AG09309 (cell line): ENCODE measurements around the gene ZNF555.
A peak's percentile ranks its signal among the peaks of the same experiment; 100 is the strongest.
"Not testable (repeated sequence)": the region's sequence is repeated elsewhere in the genome, so short reads cannot be mapped to it uniquely, and the experiment has no call there.

Experiments
- DNase-seq: peaks from one replicate; pipeline ENCODE4 v3.0.0-alpha.2; 2010; ENCODE audit warnings: low read depth
- H3K4me3 ChIP-seq: 2 replicates; pipeline ENCODE4 v1.5.1; 2011; ENCODE audit warnings: mild to moderate bottlenecking, low read depth, low read length, moderate library complexity; ENCODE audit not compliant: control insufficient read depth
- TF ChIP-seq, protein P1 (sequence below): IDR thresholded peaks from 2 replicates; pipeline ENCODE4 v1.5.1; 2011; ENCODE audit warnings: mild to moderate bottlenecking, low read depth, low read length, inconsistent platforms; ENCODE audit not compliant: insufficient read depth, control insufficient read depth; ENCODE audit errors: missing control alignments

ZNF555 gene

DNA sequence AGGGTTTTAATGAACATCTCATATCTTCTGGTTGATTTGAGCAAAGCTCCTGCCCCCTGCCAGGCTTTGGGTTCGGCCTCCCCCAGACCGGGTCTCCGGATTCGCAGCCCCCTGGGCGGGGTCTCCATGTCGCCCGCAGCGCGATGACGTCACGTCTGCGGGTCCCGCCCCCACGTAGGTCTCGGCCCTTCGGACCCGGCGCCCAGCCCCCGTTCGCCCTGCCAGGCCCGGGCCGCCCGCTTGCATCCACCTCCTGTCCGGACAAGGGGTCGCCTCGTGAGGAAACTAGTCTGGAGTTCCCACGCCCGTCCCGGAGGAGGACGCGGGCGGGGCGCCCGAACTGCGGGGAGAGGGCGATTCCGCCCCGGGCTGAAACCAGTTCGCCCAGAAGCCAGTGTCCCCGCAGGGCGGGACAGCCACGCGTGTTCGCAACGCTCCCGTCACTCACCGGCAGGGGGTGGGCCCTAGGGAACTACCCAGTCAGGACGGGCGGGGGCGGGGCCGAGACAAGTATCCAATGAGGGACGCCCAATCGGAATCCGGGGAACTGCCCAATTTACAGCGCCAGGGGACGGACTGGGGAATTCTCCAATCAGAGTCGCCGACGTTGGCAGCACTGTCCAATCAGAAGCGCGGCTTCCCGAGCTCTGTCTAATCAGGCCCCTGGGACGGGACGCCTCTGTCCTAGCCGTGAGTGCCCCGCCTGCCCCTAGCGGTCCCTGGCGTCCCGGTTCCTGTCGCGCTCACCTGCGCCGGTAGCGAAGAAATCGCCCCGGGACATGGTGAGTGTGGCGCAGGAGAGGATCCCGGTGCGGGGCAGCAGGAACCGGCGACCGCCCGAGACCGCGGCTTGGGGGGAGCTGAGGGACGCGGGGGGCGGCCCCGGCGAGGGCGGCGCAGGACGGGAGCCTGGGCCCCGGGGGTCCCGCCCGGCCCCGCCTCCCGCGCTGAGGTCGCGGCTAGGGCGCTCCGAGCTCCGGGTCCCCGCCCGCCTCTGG, at the start of gene ZNF555:
ZNF555 (plus strand) TSS at position 682 of the 998 bp plus-strand sequence; CDS start at position 780, 98 bp downstream.
- DNase-seq = peak; percentile 96
- peak within 1 kb of the TSS; percentile 81 for H3K4me3 ChIP-seq
- TF ChIP-seq, protein P1, sequence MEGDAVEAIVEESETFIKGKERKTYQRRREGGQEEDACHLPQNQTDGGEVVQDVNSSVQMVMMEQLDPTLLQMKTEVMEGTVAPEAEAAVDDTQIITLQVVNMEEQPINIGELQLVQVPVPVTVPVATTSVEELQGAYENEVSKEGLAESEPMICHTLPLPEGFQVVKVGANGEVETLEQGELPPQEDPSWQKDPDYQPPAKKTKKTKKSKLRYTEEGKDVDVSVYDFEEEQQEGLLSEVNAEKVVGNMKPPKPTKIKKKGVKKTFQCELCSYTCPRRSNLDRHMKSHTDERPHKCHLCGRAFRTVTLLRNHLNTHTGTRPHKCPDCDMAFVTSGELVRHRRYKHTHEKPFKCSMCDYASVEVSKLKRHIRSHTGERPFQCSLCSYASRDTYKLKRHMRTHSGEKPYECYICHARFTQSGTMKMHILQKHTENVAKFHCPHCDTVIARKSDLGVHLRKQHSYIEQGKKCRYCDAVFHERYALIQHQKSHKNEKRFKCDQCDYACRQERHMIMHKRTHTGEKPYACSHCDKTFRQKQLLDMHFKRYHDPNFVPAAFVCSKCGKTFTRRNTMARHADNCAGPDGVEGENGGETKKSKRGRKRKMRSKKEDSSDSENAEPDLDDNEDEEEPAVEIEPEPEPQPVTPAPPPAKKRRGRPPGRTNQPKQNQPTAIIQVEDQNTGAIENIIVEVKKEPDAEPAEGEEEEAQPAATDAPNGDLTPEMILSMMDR = peak; percentile 42

DNA sequence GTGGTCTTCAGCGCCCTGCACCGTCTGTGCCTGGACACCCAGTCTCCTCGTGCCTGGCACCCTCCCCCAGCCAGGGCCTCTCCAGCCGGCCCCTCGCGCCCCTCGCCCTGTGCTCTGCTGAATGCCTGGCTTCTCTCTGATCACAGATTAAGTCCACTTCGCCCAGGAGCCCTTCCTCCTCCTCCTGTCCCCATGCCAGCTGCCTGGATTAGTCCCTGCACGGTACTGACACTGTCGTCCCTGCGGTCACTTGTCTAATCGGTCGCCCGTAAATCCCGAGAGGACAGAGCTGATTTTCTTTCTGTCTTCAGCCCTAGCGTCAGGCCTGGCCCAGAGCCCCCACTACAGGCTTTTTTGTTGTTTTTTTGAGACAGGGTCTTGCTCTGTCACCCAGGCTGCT, 49.4 kb upstream of the ZNF555 start:
- DNase-seq = no peak
- no peak overlapping the region for H3K4me3 ChIP-seq
- TF ChIP-seq, protein P1 = no peak

DNA sequence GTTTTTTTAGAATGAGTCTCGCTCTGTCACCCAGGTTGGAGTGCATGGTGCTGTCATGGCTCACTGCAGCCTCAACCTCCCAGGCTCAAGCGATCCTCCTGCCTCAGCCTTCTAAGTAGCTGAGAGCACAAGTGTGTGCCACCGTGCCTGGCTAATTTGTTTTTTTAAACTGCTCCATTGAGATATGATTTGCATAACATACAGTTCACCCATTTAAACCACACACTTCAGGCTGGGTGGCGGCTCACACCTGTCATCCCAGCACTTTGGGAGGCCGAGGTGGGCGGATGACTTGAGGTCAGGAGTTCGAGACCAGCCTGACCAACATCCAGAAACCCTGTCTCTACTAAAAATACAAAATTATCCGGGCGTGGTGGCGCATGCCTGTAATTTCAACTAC, 48.6 kb upstream of the ZNF555 start:
- not testable (repeated sequence) for DNase-seq, H3K4me3 ChIP-seq

DNA sequence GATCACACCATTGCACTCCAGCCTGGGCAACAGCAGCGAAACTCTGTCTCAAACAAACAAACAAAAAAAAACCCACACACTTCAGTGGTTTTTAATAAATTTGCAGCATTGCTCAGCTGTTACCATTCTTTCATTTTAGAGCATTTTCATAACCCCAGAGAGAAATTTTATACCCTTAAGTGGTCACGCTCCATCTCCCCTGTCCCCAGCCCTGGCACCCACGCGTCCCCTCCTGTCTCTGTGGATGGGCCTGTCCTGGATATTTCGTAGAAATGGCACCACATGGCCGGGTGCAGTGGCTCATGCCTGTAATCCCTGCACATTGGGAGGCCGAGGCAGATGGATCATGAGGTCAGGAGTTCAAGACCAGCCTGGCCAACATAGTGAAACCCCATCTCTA, 48.1 kb upstream of the ZNF555 start:
- TF ChIP-seq, protein P1 = no peak
- DNase-seq = no peak
- H3K4me3 ChIP-seq = no peak overlapping the region

DNA sequence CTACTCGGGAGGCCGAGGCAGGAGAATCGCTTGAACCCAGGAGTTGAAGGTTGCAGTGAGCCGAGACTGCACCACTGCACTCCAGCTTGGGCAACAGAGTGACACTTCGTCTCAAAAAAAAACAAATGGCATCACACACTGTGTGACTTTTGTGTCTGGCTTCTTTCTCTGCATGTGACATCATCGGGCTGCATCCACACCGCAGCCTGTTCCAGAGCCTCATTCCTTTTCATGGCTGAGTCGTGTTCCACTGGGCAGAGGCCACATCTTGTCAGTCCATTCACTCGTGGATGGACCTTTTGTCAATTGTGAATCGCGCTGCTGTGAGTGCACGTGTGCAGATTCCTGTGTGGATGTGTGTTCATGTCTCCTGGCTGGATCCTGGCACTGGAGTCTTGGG, 47.7 kb upstream of the ZNF555 start:
- TF ChIP-seq, protein P1 = no peak
- DNase-seq = no peak
- H3K4me3 ChIP-seq = no peak overlapping the region

DNA sequence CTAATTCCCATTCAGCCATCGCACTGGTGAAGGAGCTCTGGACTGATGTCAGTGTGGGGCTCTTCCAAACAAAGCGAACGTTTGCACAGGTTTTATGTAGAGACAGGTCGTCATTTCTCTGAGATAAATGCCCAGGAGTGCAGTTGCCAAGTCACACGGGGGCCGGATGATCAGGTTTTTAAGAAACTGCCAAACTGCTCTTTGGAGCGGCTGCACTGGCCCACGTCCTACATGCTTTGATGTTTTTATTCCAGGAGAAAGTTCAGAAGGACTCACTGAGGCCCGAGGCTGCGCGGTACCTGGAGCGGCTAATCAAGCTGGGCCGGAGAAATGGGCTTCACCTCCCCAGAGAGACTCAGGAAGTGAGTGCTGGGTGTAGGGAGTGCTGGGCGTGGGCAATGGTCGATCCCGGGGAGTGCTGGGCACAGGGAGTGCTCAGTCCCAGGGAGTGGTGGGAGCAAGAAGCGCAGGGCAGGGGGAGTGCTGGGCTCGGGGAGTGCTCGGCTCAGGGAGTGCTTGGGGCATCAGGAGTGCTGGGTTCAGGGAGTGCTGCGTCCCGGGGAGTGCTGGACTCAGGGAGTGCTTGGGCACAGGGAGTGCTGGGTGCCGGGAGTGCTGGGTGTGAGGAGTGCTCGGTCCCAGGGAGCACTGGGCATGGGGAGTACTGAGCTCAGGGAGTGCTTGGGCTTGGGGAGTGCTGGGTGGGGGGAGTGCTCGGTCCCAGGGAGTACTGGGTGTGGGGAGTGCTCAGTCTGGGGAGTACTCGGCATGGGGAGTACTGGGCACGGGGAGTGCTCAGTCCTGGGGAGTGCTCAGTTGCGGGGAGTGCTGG, 45.2 kb upstream of the ZNF555 start:
- DNase-seq = no peak
- TF ChIP-seq, protein P1 = no peak
- no peak overlapping the region for H3K4me3 ChIP-seq

DNA sequence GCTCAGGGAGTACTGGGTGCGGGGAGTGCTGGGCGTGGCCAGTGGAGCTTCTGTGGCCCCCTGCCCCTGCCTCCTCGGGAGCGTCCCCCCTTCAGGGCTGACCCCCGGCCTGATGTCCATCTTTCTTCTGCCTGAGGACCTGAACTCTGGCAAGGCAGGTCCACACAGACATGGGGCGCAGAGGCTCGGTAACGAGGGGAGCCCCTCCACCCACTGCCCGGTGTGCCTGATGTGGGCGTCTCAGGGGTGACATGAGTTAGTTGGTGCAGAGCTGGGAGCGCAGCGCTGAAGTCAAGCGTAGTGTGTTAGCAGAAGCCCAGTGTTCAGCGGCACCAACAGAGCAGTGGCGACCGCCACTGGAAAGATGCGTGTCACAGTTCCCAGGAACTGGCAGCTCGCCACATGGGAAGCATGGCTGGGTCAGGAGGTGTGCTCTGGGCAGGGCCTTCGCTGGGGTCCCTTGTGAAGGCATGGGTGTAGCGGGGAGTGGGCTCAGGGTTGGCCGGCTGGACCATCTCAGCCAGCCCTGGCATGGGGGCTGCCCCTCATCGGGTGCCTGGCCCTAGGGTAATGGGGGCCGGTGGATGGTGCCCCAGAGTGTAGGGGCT, 44.5 kb upstream of the ZNF555 start:
- H3K4me3 ChIP-seq = no peak overlapping the region
- TF ChIP-seq, protein P1 = no peak
- DNase-seq = no peak
